HEK293T (cell line): Measurements from ENCODE around the gene NEMP1.

Experiments used
- ARNT ChIP-seq: fragments of 450-650 bp; IDR thresholded peaks from 2 replicates; pipeline ENCODE4 v1.6.1; 2017; ENCODE audit warnings: mild to moderate bottlenecking
- BHLHE40 ChIP-seq: fragments of 450-650 bp; IDR thresholded peaks from 2 replicates; pipeline ENCODE4 v1.6.1; 2016; ENCODE audit warnings: mild to moderate bottlenecking, moderate library complexity, borderline replicate concordance
- FOXA1 ChIP-seq: fragments of 450-650 bp; IDR thresholded peaks from 2 replicates; pipeline ENCODE4 v1.6.1; 2016; ENCODE audit warnings: mild to moderate bottlenecking
- FOXM1 ChIP-seq: fragments of 450-650 bp; IDR thresholded peaks from 2 replicates; pipeline ENCODE4 v1.6.1; 2017; ENCODE audit warnings: mild to moderate bottlenecking, borderline replicate concordance
- HDGF ChIP-seq: fragments of 450-650 bp; IDR thresholded peaks from 2 replicates; pipeline ENCODE4 v1.6.1; 2017; ENCODE audit warnings: antibody characterized with exemption, borderline replicate concordance
- NFRKB ChIP-seq: fragments of 450-650 bp; IDR thresholded peaks from 2 replicates; pipeline ENCODE4 v1.6.1; 2016; ENCODE audit warnings: mild to moderate bottlenecking, moderate library complexity
- SUZ12 ChIP-seq: fragments of 450-650 bp; IDR thresholded peaks from 2 replicates; pipeline ENCODE4 v1.6.1; 2016; ENCODE audit warnings: mild to moderate bottlenecking
- ZNF384 ChIP-seq: fragments of 450-650 bp; IDR thresholded peaks from 2 replicates; pipeline ENCODE4 v1.6.1; 2016

GRCh38 chr12:57085999-57086492 is 7.5 kb upstream of the NEMP1 start:
- TF ChIP-seq SUZ12 (no peak), HDGF (no peak), FOXA1 (no peak), ZNF384 (no peak), ARNT (no peak), FOXM1 (no peak), BHLHE40 (no peak), NFRKB (no peak)
